Fibroblast of skin of right quadriceps (primary cell): ENCODE results near the gene SPAG9.
A peak's percentile ranks its signal among the peaks of the same experiment; 100 is the strongest.
"Not testable (repeated sequence)": the region's sequence is repeated elsewhere in the genome, so short reads cannot be mapped to it uniquely, and the experiment has no call there.

Experiments
- DNase-seq: peaks from one replicate; pipeline ENCODE4 v3.0.0-alpha.2; 2013

Gene SPAG9

GRCh38 chr17:50949989-50950877, 170.4 kb downstream of the SPAG9 start:
- peak; percentile 90 for DNase-seq

GRCh38 chr17:50949128-50949988, 171.3 kb downstream of the SPAG9 start:
- DNase-seq: no peak

GRCh38 chr17:50948711-50949110, 172.0 kb downstream of the SPAG9 start:
- no peak for DNase-seq

- no peak for DNase-seq
These were observed 172.7 kb downstream of the SPAG9 start for GRCh38 chr17:50947782-50948543.

- no peak for DNase-seq
These were observed 173.5 kb downstream of the SPAG9 start for GRCh38 chr17:50946891-50947781.

GRCh38 chr17:50946223-50946890, 174.3 kb downstream of the SPAG9 start:
- no peak for DNase-seq

DNA sequence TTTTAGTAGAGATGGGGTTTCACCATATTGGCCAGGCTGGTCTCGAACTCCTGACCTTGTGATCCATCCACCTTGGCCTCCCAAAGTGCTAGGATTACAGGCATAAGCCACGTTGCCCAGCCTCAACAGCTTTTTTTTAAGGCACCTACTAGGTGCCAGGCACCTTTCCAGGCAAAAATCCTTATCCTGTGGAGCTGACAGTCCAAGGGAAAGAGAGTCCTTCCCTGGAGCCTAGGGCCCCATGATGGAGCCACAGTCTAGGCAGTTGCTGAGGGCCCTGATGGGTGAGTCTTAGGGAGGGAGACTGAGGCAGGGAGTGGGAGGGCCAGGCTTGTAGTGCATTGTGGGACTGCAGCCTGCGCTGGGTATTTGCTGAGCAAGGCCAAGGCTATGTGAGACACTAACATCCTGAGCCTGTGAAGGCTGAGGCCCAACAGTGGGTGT, 174.9 kb downstream of the SPAG9 start:
- DNase-seq: no peak

- DNase-seq: no peak
These were observed 175.6 kb downstream of the SPAG9 start for GRCh38 chr17:50944902-50945720.

DNA sequence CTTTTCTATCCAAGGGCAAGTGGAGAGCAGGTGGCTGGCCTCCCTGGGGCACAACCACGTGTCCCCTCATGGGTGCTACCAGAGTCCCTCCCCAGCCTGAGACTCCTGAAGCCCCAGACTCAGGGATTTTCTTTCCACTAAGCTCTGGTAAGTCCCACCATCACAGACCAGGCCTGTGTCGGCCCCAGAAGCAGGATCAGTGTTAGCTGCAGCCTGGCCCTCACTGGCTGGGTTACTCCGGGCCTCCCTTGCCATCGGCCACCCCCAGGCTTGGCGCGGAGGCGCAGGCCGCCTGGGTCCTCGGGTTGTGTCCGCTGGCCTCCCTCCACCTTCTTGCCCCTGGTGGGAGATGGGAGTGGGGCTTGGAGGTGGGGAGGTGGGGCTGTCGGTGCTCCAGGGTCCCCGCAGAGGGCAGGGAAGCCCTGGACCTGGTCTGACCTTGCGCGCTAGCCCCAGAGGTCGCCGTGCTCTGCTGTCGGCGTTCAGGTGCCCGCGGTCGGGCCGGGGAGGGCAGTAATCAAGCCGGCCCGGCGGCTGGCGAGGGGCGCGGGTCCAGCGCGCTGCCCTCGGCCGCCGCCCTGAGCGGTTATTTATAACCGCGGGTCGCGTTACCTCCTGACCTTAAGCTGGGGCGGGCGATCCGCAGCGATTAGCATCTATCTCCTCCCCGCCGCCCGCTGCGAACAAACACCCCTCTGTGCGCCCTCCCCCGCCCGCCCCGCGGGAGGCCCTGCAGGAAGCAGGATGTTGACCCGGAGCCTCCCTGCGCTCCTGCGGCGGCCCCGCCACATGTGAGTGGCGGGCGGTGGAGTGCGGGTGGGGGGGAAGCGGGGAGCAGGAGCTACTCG, 176.4 kb downstream of the SPAG9 start:
- peak; percentile 51 for DNase-seq

GRCh38 chr17:50943575-50943933, 177.1 kb downstream of the SPAG9 start:
- no peak for DNase-seq

DNA sequence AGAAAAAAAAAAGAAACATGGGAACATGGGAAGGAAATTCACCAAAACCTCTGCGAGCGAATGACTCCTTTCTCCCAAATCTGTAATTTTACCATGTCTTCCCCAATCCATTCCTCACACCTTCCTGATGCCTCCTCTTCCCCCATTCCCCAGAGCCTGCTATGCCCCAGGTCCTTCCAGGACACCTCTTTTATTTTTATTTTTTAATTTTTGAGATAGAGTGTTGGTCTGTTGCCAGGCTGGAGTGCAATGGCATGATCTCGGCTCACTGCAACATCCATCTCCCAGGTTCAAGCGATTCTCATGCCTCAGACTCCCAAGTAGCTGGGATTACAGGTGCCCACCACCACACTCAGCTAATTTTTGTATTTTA, 179.0 kb downstream of the SPAG9 start:
- not testable (repeated sequence) for DNase-seq

DNA sequence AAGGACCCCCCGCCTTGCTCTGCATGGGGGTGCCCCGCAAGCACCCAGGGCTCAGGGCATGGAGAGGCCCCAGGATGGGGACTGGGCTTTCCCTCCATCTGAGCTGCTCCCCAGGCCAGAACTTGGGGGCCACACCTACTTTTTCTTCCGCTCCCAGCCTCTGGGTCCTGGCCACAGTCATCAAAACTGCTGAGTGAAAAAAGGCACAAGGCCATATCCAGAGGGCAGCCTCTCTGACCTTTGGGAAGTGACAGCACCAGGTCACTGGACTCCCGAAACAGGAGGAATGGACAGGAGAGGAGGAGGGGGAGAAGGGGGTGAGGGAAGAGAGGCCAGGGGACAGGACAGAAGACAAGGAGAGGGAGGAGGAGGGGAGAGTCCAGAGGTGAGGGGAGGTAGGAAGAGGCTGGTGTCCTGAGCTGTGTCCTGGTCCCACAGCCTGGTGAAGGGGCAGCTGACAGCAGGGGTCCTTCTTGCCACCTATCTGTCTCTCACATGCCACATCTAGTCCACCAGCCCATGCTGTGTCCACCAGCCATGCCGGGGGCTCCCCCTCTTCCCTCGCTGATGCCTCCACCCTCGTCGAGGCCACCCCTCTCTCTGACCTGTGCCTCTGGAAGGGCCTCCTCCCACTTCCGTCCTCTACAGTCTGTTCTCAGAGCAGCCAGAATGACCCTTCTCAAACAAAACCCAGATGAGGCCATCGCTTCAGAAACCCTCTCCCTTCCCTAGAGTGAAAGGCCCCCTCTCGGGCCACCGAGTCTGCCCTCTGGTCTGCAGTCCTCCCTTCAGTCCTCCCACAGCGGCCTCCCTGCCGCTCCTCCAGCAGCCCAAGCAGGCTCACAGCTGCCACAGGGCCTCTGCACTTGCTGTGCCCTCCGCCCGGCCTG, 180.6 kb downstream of the SPAG9 start:
- no peak for DNase-seq

GRCh38 chr17:50939542-50939794, 181.2 kb downstream of the SPAG9 start:
- DNase-seq: no peak

DNA sequence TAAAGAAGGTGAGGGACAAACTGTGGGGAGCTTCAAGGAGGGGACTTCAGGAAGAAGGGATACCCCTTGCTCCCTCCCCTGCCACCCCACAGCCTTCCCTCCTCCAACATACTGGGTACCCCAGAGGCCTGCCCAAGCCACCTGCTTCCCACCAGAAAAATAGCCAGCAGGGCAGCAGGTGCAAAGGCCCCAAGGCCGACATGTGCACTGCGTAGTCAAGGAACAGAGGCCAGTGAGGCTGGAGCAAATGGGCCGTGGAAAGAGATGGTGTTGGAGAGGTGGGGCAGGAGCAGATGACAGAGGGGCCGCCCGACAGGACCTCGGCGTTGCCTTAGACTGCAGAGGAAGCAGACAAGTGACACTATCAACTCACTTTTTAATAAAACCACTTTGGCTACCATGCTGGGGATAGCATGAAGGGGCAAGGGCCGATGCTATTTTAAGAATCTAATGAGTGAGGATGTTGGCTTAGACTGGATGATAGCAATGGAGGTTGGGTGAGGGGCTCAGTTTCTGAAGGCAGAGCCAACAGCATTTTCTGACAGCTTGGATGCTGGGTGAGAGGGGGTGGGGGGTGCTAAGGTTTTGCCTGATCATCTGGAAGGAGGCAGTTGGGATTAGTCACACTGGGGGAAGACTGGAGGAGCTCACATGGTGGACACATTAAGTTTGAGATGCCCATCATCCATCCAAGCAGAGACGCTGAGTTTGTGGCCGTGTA, 181.7 kb downstream of the SPAG9 start:
- no peak for DNase-seq

- DNase-seq: no peak
These were observed 184.7 kb downstream of the SPAG9 start for GRCh38 chr17:50935996-50936266.

GRCh38 chr17:50935221-50935995, 185.3 kb downstream of the SPAG9 start:
- DNase-seq: no peak

GRCh38 chr17:50934672-50935220, 185.9 kb downstream of the SPAG9 start:
- DNase-seq: no peak
